Measurements from ENCODE around the gene STKLD1.

Gene STKLD1

DNA sequence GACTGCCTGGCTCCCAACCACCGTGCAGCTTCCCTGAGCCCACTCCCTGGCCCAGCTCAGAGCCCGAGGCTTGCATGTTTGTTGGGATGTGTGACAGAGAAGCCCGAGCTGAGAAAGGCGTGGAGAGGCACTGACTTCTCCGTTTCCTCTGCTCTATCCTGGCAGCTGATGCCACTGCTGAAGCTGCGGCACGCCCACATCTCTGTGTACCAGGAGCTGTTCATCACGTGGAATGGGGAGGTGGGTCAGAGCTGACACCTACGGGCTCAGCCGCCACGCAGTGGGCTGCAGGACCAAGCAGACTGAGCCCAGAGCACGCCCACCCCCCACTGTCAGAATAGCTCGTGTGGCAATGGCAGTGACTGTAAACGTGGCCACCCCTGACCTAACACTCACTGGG lies 9.3 kb downstream of the STKLD1 start:
- TF ChIP-seq EP300 (IDR thresholded peaks at IDR 0.05; ENCODE audit: borderline replicate concordance) (no peak), RAD21 (IDR thresholded peaks at IDR 0.05; ENCODE audit: low read depth) (no peak), FOXM1 (IDR thresholded peaks at IDR 0.05; ENCODE audit: borderline replicate concordance, low read depth) (no peak), TAF1 (IDR thresholded peaks at IDR 0.05; ENCODE audit: low read depth) (no peak), YY1 (IDR thresholded peaks at IDR 0.05; ENCODE audit: low read depth) (no peak), CEBPB (IDR thresholded peaks at IDR 0.05) (no peak), ZBTB7A (IDR thresholded peaks at IDR 0.05; ENCODE audit: low read depth) (no peak), NFIC (IDR thresholded peaks at IDR 0.05) (no peak)
- TF ChIP-seq, protein P1, sequence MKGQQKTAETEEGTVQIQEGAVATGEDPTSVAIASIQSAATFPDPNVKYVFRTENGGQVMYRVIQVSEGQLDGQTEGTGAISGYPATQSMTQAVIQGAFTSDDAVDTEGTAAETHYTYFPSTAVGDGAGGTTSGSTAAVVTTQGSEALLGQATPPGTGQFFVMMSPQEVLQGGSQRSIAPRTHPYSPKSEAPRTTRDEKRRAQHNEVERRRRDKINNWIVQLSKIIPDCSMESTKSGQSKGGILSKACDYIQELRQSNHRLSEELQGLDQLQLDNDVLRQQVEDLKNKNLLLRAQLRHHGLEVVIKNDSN (IDR thresholded peaks at IDR 0.05): no peak

DNA sequence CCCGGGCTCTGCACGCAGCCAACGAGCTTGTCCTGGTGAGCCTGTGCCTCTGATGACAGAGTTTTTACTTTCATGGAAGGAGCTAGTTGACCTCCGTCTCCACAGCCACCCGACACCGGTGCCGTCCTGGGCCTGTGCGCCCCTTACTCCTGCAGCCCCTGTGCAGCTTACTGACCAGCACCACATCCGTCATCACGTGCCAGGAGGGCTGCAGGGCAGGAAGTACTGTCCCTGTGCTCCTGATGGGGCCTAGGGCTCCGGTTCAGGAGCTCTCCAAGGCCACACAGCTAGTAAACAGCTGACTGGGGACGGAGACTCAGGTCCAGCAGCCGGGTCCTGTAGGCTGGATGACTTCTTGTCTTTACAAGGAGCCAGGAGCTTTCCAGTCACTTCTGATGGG lies 10.2 kb downstream of the STKLD1 start:
- TF ChIP-seq, protein P2, sequence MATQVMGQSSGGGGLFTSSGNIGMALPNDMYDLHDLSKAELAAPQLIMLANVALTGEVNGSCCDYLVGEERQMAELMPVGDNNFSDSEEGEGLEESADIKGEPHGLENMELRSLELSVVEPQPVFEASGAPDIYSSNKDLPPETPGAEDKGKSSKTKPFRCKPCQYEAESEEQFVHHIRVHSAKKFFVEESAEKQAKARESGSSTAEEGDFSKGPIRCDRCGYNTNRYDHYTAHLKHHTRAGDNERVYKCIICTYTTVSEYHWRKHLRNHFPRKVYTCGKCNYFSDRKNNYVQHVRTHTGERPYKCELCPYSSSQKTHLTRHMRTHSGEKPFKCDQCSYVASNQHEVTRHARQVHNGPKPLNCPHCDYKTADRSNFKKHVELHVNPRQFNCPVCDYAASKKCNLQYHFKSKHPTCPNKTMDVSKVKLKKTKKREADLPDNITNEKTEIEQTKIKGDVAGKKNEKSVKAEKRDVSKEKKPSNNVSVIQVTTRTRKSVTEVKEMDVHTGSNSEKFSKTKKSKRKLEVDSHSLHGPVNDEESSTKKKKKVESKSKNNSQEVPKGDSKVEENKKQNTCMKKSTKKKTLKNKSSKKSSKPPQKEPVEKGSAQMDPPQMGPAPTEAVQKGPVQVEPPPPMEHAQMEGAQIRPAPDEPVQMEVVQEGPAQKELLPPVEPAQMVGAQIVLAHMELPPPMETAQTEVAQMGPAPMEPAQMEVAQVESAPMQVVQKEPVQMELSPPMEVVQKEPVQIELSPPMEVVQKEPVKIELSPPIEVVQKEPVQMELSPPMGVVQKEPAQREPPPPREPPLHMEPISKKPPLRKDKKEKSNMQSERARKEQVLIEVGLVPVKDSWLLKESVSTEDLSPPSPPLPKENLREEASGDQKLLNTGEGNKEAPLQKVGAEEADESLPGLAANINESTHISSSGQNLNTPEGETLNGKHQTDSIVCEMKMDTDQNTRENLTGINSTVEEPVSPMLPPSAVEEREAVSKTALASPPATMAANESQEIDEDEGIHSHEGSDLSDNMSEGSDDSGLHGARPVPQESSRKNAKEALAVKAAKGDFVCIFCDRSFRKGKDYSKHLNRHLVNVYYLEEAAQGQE (IDR thresholded peaks at IDR 0.05; ENCODE audit: low read depth): no peak

DNA sequence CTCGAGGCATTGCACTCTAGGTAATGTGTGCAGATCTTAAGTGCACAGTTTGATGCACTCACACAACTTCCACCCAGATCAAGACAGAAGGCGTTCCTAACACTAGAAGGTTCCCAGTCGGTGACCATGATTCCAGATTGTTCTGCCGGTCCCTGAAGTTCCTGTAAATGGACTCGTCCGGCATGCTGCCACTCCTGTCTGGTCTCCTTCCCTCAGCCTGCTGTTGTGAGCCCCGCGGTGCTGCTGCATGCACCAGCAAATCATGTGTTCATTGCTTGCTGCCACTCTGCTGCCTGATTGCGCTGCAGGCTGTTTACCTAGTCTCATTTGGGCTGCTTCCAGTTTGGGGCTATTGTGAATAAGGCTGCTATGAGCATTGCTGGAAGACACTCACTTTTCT lies 11.5 kb downstream of the STKLD1 start:
- no peak for TF ChIP-seq FOXM1 (IDR thresholded peaks at IDR 0.05; ENCODE audit: borderline replicate concordance, low read depth)
- no peak for TF ChIP-seq TCF12 (IDR thresholded peaks at IDR 0.05; ENCODE audit: low read depth)
- no peak for TF ChIP-seq YY1 (IDR thresholded peaks at IDR 0.05; ENCODE audit: low read depth)
- no peak for TF ChIP-seq TEAD4 (IDR thresholded peaks at IDR 0.05)
- TF ChIP-seq EGR1 (IDR thresholded peaks at IDR 0.05): no peak
- TF ChIP-seq TAF1 (IDR thresholded peaks at IDR 0.05; ENCODE audit: low read depth): no peak
- TF ChIP-seq, protein P1 (IDR thresholded peaks at IDR 0.05): no peak

DNA sequence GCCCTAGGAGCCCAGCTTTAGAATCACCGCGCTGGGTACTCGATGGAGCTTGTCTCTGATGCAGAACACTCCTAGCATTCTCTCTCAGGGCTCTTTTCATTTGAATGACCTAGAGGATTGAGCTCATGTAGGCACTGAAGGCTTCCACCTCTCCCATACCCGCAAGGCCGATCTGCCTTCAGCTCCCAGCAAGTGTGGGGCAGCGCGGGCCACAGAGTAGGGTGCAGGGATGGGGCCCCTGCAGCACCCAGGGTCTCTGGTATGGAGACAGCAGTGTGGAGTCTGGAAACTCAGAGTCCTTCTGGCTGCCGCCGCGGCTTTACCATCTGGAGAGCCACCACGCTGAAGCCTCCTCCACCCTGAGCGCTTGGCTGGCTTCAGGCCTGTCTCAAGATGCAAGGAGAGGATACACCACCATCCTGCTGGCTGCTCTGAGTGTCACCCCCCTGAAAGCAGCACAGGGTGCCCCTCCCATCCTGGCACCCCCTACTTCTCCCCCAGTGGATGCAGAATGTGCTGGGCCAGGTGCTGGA lies 12.9 kb downstream of the STKLD1 start:
- TF ChIP-seq FOXM1 (IDR thresholded peaks at IDR 0.05; ENCODE audit: borderline replicate concordance, low read depth) (no peak), CREB1 (IDR thresholded peaks at IDR 0.05; ENCODE audit: low read depth) (no peak), ZBTB7A (IDR thresholded peaks at IDR 0.05; ENCODE audit: low read depth) (no peak), TAF1 (IDR thresholded peaks at IDR 0.05; ENCODE audit: low read depth) (no peak), EGR1 (IDR thresholded peaks at IDR 0.05) (no peak), EP300 (IDR thresholded peaks at IDR 0.05; ENCODE audit: borderline replicate concordance) (no peak), NFIC (IDR thresholded peaks at IDR 0.05) (no peak), YY1 (IDR thresholded peaks at IDR 0.05; ENCODE audit: low read depth) (no peak), CEBPB (IDR thresholded peaks at IDR 0.05) (no peak), TCF12 (IDR thresholded peaks at IDR 0.05; ENCODE audit: low read depth) (no peak), TEAD4 (IDR thresholded peaks at IDR 0.05) (no peak), RAD21 (IDR thresholded peaks at IDR 0.05; ENCODE audit: low read depth) (no peak)
- TF ChIP-seq, protein P3, sequence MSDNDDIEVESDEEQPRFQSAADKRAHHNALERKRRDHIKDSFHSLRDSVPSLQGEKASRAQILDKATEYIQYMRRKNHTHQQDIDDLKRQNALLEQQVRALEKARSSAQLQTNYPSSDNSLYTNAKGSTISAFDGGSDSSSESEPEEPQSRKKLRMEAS (IDR thresholded peaks at IDR 0.05): no peak
- TF ChIP-seq, protein P2 (IDR thresholded peaks at IDR 0.05; ENCODE audit: low read depth): no peak
- TF ChIP-seq, protein P1 (IDR thresholded peaks at IDR 0.05): no peak

DNA sequence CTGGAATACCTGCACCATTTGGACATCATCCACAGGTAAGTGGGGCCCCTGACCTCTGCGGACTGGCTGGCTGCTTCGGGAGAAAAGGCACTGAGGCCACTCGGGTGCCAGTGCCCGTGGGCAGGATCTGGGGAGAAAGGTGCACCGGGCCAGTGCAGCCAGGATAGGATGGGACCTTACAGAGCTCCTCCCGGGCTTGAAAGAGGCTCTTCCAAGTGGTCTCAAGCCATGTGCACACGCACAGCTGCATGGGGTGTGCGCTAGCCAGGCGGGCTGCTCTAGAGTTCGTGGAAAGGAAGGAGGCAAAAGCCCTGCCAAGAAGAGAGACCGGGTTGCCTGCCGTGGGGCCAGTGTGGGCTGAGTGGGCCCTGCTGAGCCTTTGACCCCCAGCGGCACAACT lies 13.4 kb downstream of the STKLD1 start:
- TF ChIP-seq, protein P2 (IDR thresholded peaks at IDR 0.05; ENCODE audit: low read depth): no peak
- TF ChIP-seq, protein P1 (IDR thresholded peaks at IDR 0.05): no peak
- TF ChIP-seq TAF1 (IDR thresholded peaks at IDR 0.05; ENCODE audit: low read depth): no peak
- no peak for TF ChIP-seq EGR1 (IDR thresholded peaks at IDR 0.05)
- no peak for TF ChIP-seq CEBPB (IDR thresholded peaks at IDR 0.05)
- no peak for TF ChIP-seq YY1 (IDR thresholded peaks at IDR 0.05; ENCODE audit: low read depth)
- no peak for TF ChIP-seq TEAD4 (IDR thresholded peaks at IDR 0.05)
- no peak for TF ChIP-seq FOXM1 (IDR thresholded peaks at IDR 0.05; ENCODE audit: borderline replicate concordance, low read depth)
- TF ChIP-seq, protein P3 (IDR thresholded peaks at IDR 0.05): no peak
- no peak for TF ChIP-seq RAD21 (IDR thresholded peaks at IDR 0.05; ENCODE audit: low read depth)
- TF ChIP-seq TCF12 (IDR thresholded peaks at IDR 0.05; ENCODE audit: low read depth): no peak
- TF ChIP-seq EP300 (IDR thresholded peaks at IDR 0.05; ENCODE audit: borderline replicate concordance): no peak

Measured in Ishikawa (cell line).